Bronchial epithelial cell (primary cell): ENCODE measurements around the gene RPP25L. TPM values are rescaled to one million over a fixed set of nuclear protein-coding genes. Genes with fewer than 3 reads are reported as not detected.
A peak's percentile ranks its signal among the peaks of the same experiment; 100 is the strongest.

ENCODE experiments used
- DNase-seq: peaks from one replicate; pipeline ENCODE4 v3.0.0-alpha.2; 2010; ENCODE audit warnings: low read depth
- FAIRE-seq: peaks from 2 replicates; lab custom pipeline; 2011; peaks lifted over from hg19 to GRCh38; lab: Jason Lieb, UNC
- H3K27me3 ChIP-seq: 2 replicates; pipeline ENCODE4 v1.5.1; 2011; ENCODE audit warnings: low read length; ENCODE audit not compliant: control insufficient read depth, insufficient read depth
- H3K36me3 ChIP-seq: 2 replicates; pipeline ENCODE4 v1.5.1; 2011; ENCODE audit warnings: low read length; ENCODE audit not compliant: control insufficient read depth, insufficient read depth
- H3K4me3 ChIP-seq: 2 replicates; pipeline ENCODE4 v1.5.1; 2011; ENCODE audit warnings: mild to moderate bottlenecking, low read depth, low read length, control low read depth
- CTCF ChIP-seq: IDR thresholded peaks from 2 replicates; pipeline ENCODE4 v1.5.1; 2011; ENCODE audit warnings: mild to moderate bottlenecking, moderate library complexity, low read length, control low read depth, inconsistent platforms; ENCODE audit not compliant: insufficient read depth, severe bottlenecking
- total RNA-seq: library from RNA; depleted of rRNA; stranded (reverse); fragments of >200 nt; gene quantifications from 2 replicates; pipeline ENCODE4 v1.2.1, GENCODE V29; 2014

RPP25L gene
- total RNA-seq, 1 donor from 2014 or later = 45.8 TPM

GRCh38 chr9:34650816-34651215 is 38.9 kb upstream of the RPP25L start:
- no peak for DNase-seq
- TF ChIP-seq CTCF = no peak
- Histone ChIP-seq H3K27me3 (no peaks in the 10 kb centered on the region), H3K36me3 (peaks cover 1% of the 10 kb centered on the region), H3K4me3 (no peak overlapping the region)
- FAIRE-seq = no peak

- peaks cover 1% of the 10 kb centered on the region for H3K36me3 ChIP-seq
- no peak for TF ChIP-seq CTCF
- H3K27me3 ChIP-seq = no peaks in the 10 kb centered on the region
- no peak overlapping the region for H3K4me3 ChIP-seq
- FAIRE-seq (no peak), DNase-seq (no peak)
Observed at GRCh38 chr9:34648673-34649072, 36.8 kb upstream of the RPP25L start.

DNA sequence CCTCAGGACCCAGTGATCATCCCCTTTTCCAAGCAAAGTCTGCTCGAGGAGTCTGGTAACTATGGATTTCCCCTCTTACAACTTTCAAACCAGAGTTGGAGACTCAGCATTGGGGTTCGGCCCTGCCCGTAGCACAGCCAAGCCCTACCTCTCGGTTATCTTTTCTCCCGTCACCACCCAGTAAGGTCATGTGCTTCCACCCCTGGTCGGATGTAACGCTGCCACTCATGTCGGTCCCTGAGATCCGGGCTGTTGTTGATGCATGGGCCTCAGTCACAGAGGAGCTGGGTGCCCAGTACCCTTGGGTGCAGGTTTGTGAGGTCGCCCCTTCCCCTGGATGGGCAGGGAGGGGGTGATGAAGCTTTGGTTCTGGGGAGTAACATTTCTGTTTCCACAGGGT is 35.8 kb upstream of the RPP25L start:
- Histone ChIP-seq H3K4me3 (peak overlapping the region; percentile 77), H3K36me3 (peaks cover 1% of the 10 kb centered on the region), H3K27me3 (no peaks in the 10 kb centered on the region)
- FAIRE-seq = no peak
- TF ChIP-seq CTCF = no peak
- DNase-seq = no peak

DNA sequence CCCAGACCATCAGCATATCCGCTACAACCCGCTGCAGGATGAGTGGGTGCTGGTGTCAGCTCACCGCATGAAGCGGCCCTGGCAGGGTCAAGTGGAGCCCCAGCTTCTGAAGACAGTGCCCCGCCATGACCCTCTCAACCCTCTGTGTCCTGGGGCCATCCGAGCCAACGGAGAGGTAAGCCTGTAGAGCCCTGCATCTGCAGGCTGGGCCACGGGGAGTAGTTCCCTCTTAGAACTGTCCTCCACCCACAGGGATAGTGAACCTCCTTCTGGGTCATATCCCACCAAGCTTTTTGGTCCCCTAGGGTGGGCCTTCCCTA is 35.1 kb upstream of the RPP25L start:
- H3K4me3 ChIP-seq = peak overlapping the region; percentile 77
- H3K27me3 ChIP-seq = no peaks in the 10 kb centered on the region
- no peak for TF ChIP-seq CTCF
- no peak for DNase-seq
- H3K36me3 ChIP-seq = peaks cover 1% of the 10 kb centered on the region
- no peak for FAIRE-seq

DNA sequence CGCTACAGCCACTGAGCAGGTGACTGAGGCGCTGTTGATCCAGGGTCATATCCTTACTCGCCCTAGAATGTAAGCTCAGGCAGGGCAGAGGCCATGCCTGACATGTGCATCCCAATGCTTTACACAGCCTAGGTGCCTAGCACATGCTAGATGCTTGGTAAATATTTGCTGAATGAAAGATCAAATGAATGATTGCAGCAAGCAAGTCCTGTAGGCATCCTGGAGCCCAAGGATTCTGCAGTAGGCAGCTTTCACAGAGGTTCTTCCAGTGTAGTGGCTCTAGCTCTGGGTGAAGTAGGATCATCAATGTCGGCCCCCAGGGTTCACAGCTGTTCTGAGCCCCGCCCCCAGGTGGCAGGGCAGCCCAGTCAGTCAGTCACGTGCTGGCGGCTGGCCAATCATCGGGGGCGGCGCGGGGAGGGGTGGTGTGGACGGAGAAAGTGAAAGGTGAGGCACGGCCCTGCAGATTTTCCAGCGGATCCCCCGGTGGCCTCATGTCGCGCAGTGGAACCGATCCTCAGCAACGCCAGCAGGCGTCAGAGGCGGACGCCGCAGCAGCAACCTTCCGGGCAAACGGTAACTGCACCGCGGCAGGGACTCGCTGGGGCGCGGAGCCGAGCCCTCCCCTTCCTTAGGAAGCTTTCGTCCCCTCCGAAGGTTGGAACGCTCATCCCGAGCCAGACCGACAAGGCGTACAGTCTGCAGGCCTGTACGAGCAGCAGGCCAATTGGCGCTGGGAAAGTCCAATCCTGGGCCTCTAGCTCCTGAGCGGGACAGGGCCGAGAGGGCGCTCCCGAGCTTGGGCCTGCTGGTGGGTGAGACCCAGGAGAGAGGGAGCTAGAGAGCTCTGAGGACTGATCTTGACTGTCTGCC is 34.5 kb upstream of the RPP25L start, which contains the start of gene GALT:
Gene GALT, plus strand, starts transcription at position 465 of the 873 bp plus-strand sequence. Its CDS starts 30 bp downstream, at position 495.
- peak; percentile 63 for TF ChIP-seq CTCF
- no peaks in the 10 kb centered on the region for H3K27me3 ChIP-seq
- peak; percentile 61 for DNase-seq
- peak within 1 kb of the TSS; percentile 77 for H3K4me3 ChIP-seq
- FAIRE-seq = no peak
- peaks cover 1% of the 10 kb centered on the region for H3K36me3 ChIP-seq
